Stomach (tissue), 4 donors: ENCODE data around the gene KIRREL1.

Experiments used
- CTCF ChIP-seq, 7 experiments: fragments of 450-650 bp in 4 of 7; fragments of 200-600 bp in 3 of 7; sonication (generic) in 3 of 7; IDR thresholded peaks; one replicate each; pipeline ENCODE4 v1.5.1; 2016 to 2019; ENCODE audit warnings: antibody characterized with exemption in 7 of 7, control low read depth in 2 of 7, mild to moderate bottlenecking in 1 of 7
- EP300 ChIP-seq: sonication (generic); formaldehyde crosslinking; IDR thresholded peaks from one replicate; pipeline ENCODE4 v1.6.1; 2017; ENCODE audit warnings: antibody characterized with exemption
- POLR2A ChIP-seq, 4 donors: fragments of 450-650 bp; IDR thresholded peaks; one replicate each; pipeline ENCODE4 v1.6.1; 2016; ENCODE audit warnings: antibody characterized with exemption in 4 of 4, control low read depth in 2 of 4, mild to moderate bottlenecking in 1 of 4, moderate library complexity in 1 of 4
- POLR2AphosphoS5 ChIP-seq, 3 donors: sonication (generic); formaldehyde crosslinking; IDR thresholded peaks; one replicate each; pipeline ENCODE4 v1.6.1; 2016; ENCODE audit warnings: antibody characterized with exemption in 3 of 3

- no peak for TF ChIP-seq CTCF (IDR thresholded peaks at IDR 0.05)
- TF ChIP-seq POLR2A (IDR thresholded peaks at IDR 0.05): no peak
- no peak for TF ChIP-seq EP300
- no peak for TF ChIP-seq POLR2AphosphoS5 (IDR thresholded peaks at IDR 0.05)
Observed at GRCh38 chr1:158062174-158062573, 68.7 kb downstream of the KIRREL1 start.
